ENCODE data around the gene MIP.
"Not testable (repeated sequence)": the region's sequence is repeated elsewhere in the genome, so short reads cannot be mapped to it uniquely, and the experiment has no call there.

The MIP gene

DNA sequence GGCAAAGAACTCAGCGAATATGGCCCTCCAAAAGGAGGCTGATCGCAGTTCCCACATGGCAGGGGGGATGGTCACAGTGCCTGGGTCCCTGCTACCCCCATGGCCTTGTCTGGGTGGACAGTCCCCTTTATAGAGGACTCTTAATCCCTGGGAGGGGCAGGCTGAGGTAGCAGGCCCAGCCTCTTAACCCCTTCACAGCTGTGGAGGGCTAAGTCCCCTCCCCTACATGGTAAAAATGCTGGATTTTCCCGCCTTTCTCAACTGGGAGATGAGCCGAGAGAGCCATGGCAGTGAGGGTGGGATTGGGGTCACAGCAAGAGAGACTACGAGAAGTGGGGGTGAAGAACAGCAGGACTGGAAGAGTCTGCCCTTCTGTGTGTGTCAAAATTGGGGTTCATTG lies at the start of gene MIP:
MIP (minus strand) TSS at position 101 of the 400 bp plus-strand sequence; CDS start at position 57, 44 bp downstream.
- no peak for DNase-seq

DNA sequence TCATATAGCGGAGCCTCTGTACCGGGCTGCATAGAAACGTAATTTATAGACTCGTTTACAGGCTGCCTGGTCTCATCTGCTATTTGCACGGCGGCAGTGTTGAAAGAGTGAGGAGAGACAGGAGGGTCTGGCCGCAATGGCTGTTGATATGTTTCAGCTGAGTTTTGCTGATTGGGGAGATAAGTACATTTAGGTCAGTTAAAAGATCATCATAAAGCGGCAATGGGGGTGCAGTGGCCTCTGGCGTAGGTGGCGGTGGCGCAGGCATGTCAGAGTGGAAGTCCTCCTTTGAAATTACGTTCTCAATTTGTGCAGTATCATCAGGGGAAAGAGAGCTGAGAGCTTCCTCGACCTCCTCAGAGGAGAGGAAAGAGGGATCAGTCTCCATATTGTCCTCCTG lies 45.4 kb upstream of the MIP start:
- DNase-seq, result not testable (repeated sequence)

DNA sequence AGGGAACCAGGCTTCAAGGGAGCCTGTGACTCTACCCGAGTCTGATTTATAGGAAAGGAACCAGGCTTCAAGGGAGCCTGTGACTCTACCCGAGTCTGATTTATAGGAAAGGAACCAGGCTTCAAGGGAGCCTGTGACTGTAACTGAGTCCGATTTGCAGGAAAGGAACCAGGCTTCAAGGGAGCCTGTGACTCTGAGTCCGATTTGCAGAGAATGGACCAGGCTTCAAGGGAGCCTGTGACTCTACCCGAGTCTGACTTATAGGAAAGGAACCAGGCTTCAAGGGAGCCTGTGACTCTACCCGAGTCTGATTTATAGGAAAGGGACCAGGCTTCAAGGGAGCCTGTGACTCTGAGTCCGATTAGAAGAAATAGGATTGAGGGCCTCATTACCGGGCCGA lies 45.0 kb upstream of the MIP start:
- DNase-seq, result not testable (repeated sequence)

DNA sequence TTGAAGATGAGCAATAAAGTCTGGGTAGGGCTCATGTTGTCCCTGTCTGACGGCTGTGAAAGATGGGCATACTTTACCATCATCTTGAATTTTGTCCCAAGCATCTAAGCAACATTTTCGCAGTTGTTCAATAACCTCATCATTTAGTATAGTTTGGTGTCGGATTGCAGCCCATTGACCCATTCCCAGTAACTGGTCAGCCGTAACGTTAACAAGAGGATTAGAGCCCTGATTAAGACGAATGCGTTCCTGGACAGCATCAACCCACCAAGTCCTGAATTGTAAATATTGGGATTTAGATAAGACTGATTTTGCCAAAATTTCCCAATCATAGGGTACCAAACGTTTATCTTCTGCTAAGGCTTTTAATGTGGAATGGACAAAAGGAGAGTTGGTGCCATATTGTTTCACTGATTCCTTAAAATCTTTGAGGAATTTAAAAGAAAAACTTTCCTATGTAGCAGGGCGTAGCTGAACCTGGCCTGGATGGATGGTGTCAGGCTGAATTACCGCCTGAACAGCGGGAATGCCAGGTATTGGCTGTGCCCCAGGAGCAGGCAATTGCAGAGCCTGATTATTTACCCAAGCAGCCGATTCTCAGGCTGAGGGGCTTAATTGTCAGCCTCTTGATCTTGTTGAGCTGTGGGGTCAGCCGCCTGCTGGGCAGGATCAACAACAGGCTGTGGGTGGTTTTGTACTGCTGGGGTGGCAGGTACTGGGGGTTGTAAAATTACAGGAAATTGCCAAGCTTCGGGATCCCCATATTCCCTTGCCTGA lies 43.9 kb upstream of the MIP start:
- DNase-seq, result not testable (repeated sequence)

DNA sequence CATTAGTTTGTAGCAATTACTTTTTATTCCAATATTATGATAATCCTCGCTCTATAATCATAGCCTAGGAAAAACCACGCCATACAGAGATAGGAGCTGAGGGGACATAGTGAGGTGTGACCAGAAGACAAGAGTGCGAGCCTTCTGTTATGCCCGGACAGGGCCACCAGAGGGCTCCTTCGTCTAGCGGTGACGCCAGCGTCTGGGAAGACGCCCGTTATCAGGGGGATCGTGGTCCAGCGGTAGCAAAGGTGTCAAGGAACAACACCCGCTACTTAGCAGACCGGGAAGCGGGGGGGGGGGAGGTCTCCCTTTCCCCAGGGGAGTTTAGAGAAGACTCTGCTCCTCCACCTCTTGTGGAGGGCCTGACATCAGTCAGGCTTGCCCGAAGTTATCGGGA lies 42.2 kb upstream of the MIP start:
- DNase-seq, result peak; percentile 61

DNA sequence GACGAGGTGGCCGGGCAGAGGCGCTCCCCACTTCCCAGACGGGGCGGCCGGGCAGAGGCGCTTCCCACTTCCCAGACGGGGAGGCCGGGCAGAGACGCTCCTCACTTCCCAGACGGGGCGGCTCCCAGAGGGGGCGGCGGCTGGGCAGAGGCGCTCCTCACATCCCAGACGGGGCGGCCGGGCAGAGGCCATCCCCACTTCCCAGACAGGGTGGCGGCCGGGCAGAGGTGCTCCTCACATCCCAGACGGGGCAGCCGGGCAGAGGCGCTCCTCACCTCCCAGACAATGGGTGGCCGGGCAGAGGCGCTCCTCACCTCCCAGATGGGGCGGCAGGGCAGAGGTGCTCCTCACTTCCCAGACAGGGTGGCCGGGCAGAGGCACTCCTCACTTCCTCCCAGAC lies 40.0 kb upstream of the MIP start:
- DNase-seq, result not testable (repeated sequence)

DNA sequence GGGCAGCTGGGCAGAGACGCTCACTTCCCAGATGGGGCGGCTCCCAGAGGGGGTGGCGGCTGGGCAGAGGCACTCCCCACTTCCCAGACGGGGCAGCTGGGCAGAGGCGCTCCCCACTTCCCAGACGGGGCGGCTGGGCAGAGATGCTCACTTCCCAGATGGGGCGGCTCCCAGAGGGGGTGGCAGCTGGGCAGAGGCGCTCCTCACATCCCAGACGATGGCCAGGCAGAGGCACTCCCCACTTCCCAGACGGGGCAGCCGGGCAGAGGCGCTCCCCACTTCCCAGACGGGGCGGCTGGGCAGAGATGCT lies 39.6 kb upstream of the MIP start:
- DNase-seq, result not testable (repeated sequence)

DNA sequence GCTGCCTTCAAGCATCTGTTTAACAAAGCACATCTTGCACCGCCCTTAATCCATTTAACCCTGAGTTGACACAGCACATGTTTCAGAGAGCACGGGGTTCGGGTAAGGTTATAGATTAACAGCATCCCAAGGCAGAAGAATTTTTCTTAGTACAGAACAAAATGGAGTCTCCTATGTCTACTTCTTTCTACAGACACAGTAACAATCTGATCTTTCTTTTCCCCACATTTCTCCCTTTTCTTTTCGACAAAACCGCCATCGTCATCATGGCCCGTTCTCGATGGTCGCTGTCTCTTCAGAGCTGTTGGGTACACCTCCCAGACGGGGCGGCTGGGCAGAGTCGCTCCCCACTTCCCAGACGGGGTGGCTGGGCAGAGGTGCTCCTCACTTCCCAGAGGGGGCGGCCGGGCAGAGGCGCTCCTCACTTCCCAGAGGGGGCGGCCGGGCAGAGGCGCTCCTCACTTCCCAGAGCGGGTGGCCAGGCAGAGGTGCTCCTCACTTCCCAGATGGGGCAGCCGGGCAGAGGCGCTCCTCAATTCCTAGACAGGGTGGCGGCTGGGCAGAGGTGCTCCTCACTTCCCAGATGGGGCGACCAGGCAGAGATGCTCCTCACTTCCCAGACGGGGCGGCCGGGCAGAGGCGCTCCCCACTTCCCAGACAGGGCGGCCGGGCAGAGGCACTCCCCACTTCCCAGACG lies 39.1 kb upstream of the MIP start:
- DNase-seq, result not testable (repeated sequence)

DNA sequence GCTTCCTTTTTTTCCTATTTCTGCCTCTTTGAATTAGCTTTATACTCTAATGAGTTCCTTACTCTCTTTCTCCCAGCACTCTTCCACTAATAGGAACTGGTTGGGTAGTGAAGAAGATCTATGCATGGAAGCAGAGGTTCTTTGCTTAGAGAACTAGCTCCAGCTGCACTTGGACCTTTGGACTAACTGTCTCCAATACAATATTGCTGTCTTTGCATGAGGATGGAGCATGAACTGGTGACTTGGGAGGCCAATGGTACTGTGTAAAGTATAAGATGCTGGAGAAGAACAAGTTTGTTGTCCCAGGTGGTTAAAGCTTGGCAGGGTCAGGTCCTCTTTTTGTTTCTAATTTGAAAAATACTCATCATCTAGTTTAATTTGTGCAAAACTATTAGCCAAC lies 35.9 kb upstream of the MIP start:
- no peak for DNase-seq

DNA sequence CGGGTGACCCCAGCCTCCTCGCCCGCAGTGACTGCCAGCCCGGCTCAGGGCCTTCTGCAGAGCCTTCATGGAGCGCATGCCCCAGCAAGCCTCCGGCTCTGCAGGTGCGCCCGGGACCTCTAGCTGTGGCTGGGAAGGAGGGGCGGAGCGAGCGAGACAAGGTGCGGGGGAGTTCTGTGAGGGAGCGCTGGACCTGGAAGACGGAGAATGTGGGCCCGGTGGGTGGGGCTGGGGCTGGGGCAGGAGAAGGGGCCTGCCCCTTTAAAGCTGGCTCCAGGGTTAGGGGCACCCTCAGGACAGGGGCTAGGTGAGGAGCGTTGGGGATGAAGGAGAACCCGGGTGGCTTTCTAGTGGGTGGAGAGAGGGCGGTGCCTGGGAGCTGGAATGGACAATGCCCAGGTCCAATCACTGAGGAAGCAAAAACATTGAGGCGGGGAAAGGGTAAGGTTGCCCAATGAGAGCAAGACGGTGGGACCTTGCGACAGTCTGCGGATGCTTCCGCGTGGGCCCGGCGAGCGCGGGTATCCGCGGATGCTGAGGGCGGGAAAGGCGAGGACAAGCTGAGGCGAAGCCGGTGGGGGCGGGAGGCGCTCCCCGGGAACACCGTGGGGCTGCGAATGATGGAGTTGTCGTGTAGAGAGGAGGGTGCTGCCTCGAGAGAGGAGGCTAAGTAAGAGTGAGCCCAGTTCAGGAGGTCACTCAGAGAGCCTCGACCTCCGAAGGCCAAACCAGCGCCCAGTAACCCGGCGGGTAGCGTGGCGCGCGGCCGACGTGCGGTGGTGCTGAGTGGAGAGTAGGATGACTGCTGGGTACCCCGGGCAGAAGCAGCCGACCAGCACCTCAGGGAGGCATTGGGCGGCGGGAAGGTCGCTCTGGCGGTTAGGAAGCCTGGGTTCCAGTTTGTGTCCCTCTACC lies 33.8 kb upstream of the MIP start, which contains the start of gene GLS2:
GLS2 (minus strand) TSS at position 121 of the 915 bp plus-strand sequence; CDS start at position 78, 43 bp downstream.
- DNase-seq, result peak; percentile 57

DNA sequence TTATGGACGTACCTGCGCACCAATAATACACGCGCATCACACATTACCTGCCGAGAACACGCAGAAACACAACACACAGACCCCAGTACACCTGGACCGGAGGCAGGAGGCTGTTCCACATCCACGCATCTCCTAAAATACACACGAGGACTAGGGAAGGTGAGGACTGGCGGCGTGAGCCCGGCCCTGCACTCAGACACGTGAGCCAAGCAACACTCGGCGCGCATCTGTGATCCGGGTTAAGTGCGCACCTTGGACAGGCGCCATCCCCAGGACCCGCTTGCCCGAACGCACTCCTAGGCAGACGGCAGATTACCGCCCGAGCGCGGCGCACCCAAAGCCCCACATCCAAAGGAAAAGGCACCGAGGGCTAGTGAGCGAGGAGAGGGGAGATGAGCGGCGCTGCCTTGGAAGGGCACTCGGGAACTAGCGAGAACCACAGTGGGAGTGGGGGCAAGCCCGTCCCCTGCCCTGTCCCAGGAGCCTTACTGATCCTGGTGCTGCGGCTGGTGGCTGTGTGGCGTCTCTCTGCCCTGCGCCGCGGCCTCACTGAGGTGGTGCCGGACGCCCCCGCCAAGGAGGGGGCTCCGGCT lies 33.1 kb upstream of the MIP start:
- no peak for DNase-seq

DNA sequence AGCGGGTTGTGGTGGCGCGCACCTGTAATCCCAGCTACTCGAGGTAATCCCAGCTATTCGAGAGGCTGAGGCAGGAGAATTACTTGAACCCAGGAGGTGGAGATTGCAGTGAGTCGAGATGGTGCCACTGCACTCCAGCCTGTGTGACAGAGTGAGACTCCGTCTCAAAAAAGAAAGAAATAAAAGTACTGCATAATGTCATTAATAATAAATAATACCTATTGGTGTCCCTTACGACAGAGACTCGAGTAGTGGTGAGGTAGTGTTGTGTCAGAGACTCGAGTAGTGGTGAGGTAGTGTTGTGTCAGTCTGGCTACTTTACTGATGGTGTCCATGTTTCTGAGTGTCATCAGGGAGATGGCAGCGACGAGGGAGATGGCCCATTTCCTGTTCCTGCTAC lies 32.2 kb upstream of the MIP start:
- no peak for DNase-seq

DNA sequence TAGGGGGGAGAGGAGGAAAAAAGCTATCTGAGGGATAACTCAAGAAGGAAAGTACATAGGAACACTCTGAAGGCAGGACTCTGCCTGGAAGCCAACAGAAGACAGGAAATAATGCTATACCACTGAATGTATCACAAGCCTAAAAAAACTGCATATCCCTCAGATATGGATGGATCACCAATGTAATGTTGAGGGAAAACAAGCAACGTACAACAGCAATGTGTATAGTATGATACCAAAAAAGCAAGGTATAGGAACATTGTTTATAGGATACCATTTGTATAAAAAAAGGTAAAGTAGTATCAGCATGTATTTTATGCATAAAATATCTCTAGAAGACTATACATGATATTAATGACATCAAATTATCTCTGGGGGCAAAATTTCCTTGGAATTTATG lies 30.1 kb upstream of the MIP start:
- no peak for DNase-seq

DNA sequence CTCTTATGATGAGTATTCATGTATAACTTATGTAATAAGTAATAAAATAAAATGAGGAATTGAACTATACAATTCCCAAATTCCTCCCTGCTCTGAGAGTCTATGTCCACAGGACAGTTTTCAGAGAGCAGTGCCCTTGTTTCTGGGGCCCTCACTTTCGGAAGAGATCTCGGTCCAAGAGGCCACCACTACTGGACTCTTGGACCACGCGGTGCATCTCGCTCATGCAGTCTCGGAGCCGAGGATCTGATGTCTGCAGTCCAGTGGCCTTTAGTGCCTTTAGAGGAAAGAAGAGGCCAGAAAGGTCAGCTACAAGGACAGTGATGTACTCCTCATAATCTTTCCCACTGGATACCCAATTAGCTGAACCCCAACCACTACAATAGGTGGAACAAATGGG lies 25.2 kb upstream of the MIP start:
- no peak for DNase-seq

DNA sequence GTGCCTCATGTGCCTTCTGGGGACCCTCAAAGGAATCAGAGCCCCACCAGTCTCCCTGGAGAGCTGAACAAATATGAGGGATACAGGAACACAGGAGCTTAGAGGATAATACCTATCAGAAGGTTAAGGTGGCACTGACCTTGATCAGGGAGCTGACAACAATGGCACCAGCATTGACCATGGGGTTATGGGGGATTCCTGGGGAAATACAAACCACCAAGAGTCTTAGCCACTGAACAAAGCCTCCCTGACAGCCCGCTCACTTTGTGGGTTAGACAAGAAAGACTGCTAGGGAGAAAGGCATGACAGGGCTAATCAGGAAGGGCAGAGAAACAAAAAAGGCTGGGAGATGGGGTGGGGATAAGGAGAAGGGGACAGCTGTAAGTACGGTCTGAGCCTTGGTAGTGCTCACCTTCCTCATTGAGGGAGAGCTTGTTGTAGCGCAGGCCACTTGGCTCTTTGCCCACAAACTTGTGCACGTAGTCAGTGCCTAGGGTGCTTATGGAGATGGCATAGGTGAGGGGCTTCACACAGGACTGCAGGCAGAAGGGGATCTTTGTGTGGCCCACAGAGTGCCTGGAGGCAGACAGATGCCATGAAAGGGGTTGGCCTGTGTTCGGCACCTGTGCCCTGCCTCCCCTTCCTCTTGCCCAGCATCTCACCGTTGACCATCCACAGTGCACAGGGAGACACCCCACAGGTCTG lies 23.2 kb upstream of the MIP start:
- no peak for DNase-seq

DNA sequence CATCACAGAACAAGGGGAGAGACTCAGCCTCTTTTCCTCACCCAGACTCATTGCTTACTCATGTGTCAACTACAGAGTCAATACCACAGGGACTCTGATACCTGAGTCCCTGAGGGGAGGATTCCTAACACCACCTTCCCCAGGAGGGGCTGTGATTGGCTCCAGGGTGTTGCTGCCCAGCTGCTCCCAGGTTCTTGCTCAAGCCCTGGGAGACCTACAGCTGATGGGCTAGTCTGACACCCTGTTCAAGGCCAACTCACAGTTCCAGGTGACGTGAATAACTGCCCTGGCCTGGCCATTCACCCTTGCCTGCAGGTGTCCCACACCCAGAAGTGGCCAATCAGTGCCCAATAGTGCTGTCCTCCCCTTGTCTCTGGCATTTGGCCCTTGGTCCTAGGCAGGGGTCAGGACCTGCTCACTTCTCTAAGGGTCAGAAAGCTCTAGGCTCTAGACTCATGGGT lies 22.5 kb upstream of the MIP start:
- no peak for DNase-seq

DNA sequence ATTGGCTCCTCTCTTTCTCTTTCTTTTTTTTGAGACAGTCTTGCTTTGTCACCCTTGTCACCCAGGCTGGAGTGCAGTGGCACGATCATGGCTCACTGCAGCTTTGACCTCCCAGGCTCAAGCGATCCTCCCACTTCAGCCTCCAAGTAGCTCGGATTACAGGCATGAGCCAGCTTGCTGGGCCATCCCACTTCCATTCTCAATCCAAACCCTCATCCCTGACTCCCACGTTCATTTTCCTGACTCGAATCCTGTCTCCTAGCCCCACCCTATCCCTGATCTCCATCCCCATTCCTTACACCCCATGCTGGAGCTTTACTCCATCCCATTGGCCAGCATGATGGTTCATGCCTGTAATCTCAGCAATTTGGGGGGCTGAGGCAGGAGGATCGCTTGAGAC lies 21.7 kb upstream of the MIP start:
- DNase-seq, result no peak

DNA sequence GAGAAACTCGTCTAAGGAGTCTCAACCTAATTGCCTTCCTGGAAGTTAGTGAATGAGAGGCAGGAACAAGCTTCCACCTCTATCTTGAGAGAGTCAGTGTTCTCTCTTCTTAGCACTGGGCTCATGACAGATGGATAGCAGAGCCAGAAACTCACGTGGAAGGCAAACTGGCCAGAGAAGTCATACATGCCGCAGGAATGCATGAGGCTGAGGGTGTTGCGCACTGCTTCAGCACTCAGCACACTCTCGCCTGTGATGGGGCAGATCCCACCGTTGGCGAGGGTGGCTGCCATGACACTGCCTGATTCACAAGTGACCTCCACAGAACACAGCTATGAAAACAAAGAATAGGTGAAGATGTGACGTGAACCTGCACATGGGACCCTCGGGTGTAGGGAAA lies 19.9 kb upstream of the MIP start:
- DNase-seq, result no peak

DNA sequence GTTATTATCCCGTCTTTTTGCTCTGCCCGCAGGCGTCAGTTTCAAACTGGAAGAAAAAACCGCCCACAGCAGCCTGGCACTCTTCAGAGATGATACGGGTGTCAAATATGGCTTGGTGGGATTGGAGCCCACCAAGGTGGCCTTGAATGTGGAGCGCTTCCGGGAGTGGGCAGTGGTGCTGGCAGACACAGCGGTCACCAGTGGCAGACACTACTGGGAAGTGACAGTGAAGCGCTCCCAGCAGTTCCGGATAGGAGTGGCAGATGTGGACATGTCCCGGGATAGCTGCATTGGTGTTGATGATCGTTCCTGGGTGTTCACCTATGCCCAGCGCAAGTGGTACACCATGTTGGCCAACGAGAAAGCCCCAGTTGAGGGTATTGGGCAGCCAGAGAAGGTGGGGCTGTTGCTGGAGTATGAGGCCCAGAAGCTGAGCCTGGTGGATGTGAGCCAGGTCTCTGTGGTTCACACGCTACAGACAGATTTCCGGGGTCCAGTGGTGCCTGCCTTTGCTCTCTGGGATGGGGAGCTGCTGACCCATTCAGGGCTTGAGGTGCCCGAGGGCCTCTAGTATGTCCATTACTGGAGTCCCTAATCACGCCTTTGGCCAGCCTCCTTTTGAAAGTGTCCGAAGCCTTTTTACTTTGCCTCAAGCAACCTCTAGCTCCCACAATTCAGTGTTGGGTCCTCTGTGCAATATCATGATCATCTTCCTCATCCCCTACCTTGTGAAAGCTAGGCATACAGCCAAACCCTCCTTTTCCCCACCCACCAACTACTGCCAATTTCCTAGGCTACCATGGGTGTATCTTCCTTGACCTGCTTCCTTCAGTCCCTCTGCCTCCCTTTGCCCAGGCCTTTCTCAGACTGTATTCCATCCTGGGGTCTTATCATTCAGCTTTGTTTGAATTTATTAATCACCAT lies 14.8 kb upstream of the MIP start:
- DNase-seq, result no peak

DNA sequence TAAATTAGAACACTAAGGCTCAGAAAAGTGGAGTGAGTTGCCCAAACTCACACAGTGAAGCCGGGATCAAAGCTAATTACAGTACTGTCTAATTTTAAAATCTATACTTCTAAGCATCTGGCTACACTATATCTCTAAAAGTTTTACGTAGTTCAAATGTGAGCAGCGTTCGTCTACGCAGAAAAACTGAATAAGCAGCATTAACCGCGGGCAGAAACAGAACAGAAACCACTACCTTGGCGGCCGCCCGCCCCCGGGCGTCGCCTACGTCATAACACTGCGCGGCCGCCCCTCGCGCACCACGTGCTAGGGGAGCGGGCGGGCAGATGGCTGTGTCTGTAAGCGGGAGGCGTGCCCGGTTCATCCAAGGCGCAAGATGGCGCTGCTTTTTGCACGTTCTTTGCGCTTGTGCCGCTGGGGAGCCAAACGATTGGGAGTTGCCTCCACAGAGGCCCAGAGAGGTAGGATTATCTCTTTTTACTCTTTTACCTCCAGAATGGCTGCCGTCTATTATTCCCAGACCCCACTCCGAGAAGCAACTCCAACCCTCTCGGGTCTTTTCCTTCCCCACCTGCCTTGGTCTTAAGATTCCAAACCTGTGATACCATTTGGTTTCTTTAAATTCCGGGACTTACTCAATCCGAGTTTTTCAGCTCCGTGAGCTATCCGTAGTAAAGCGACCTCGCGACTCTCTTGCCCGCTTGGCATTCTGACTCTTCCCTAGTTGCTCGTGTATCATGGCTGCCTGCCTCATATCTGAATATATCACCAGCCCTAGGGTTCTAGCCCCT lies 14.0 kb upstream of the MIP start, which contains the start of gene SPRYD4:
SPRYD4 (plus strand) TSS at position 363 of the 791 bp plus-strand sequence; CDS start at position 377, 14 bp downstream.
- peak; percentile 81 for DNase-seq
